GM12801 (cell line): ENCODE measurements around the gene LPCAT1.

Source experiments
- CTCF ChIP-seq: IDR thresholded peaks from one replicate; pipeline ENCODE4 v1.5.1; 2011; ENCODE audit warnings: control low read depth; ENCODE audit not compliant: insufficient read length; ENCODE audit errors: extremely low read depth

LPCAT1 gene

GRCh38 chr5:1511651-1512540, 11.9 kb downstream of the LPCAT1 start:
- TF ChIP-seq CTCF: no peak

GRCh38 chr5:1511048-1511447, 12.7 kb downstream of the LPCAT1 start:
- TF ChIP-seq CTCF: no peak

GRCh38 chr5:1510631-1511030, 13.1 kb downstream of the LPCAT1 start:
- no peak for TF ChIP-seq CTCF

- no peak for TF ChIP-seq CTCF
These were observed 13.6 kb downstream of the LPCAT1 start for GRCh38 chr5:1510151-1510561.

- no peak for TF ChIP-seq CTCF
These were observed 14.2 kb downstream of the LPCAT1 start for GRCh38 chr5:1509346-1510085.

- no peak for TF ChIP-seq CTCF
These were observed 15.0 kb downstream of the LPCAT1 start for GRCh38 chr5:1508659-1509290.
